Activated CD4-positive, alpha-beta T cell treated with anti-CD3 and anti-CD28 coated beads, Interleukin-2, amount 10 ng/mL, durations not matched to agents 7 days and 5 days (primary cell): ENCODE results near the gene FERMT2. TPM values are rescaled to one million over a fixed set of nuclear protein-coding genes. Genes with fewer than 3 reads are reported as not detected.

Experiments
- CTCF ChIA-PET: fragments of 350-600 bp; sonication (Branson Sonifier 250); formaldehyde crosslinking; loops from one replicate; lab custom pipeline; 2021; ENCODE audit warnings: antibody characterized with exemption; lab: Charles Lee
- POLR2A ChIA-PET: fragments of 350-600 bp; sonication (Branson Sonifier 250); formaldehyde crosslinking; loops from one replicate; lab custom pipeline; 2021; ENCODE audit warnings: antibody characterized with exemption; lab: Charles Lee
- DNase-seq: peaks from one replicate; pipeline ENCODE4 v3.0.0-alpha.2; 2020
- H3K27ac Mint-ChIP-seq: one replicate; pipeline ENCODE4 v1.8.0; 2021; ENCODE audit warnings: mild to moderate bottlenecking, moderate library complexity, mixed read lengths
- H3K27me3 Mint-ChIP-seq: one replicate; pipeline ENCODE4 v1.8.0; 2021; ENCODE audit warnings: mixed read lengths
- H3K36me3 Mint-ChIP-seq: one replicate; pipeline ENCODE4 v1.8.0; 2021; ENCODE audit warnings: low read depth, mixed read lengths
- H3K4me1 Mint-ChIP-seq: one replicate; pipeline ENCODE4 v1.8.0; 2021; ENCODE audit warnings: mixed read lengths
- H3K4me3 Mint-ChIP-seq: one replicate; pipeline ENCODE4 v1.8.0; 2021; ENCODE audit warnings: mild to moderate bottlenecking, moderate library complexity, mixed read lengths
- H3K9me3 Mint-ChIP-seq: one replicate; pipeline ENCODE4 v1.8.0; 2021; ENCODE audit warnings: mixed read lengths
- total RNA-seq, 2 experiments: library from RNA; stranded (reverse); gene quantifications; one replicate each; pipeline ENCODE4 v1.2.3, GENCODE V29; 2021

FERMT2 gene
- total RNA-seq, 2 experiments from 2014 or later: 0.25 to 0.40 TPM

- peaks cover under 1% of the 10 kb centered on the region for H3K4me1 Mint-ChIP-seq
- no peak overlapping the region for H3K4me3 Mint-ChIP-seq
- ChIA-PET POLR2A (no interaction called here), CTCF (no interaction called here)
- DNase-seq: no peak
- no peaks in the 10 kb centered on the region for H3K36me3 Mint-ChIP-seq
- H3K27me3 Mint-ChIP-seq: peaks cover 10% of the 10 kb centered on the region
- no peak overlapping the region for H3K27ac Mint-ChIP-seq
- no peaks in the 10 kb centered on the region for H3K9me3 Mint-ChIP-seq
These were observed 38.9 kb downstream of the FERMT2 start for GRCh38 chr14:52911904-52912303.

GRCh38 chr14:52910572-52910971 lies 40.3 kb downstream of the FERMT2 start:
- H3K36me3 Mint-ChIP-seq: no peaks in the 10 kb centered on the region
- H3K4me3 Mint-ChIP-seq: no peak overlapping the region
- H3K9me3 Mint-ChIP-seq: no peaks in the 10 kb centered on the region
- H3K4me1 Mint-ChIP-seq: no peaks in the 10 kb centered on the region
- no peak overlapping the region for H3K27ac Mint-ChIP-seq
- ChIA-PET POLR2A (no interaction called here), CTCF (no interaction called here)
- DNase-seq: no peak
- H3K27me3 Mint-ChIP-seq: peaks cover 13% of the 10 kb centered on the region

GRCh38 chr14:52907949-52908348 lies 42.9 kb downstream of the FERMT2 start:
- no peak for DNase-seq
- H3K4me1 Mint-ChIP-seq: no peaks in the 10 kb centered on the region
- CTCF ChIA-PET: no interaction called here
- H3K36me3 Mint-ChIP-seq: no peaks in the 10 kb centered on the region
- H3K4me3 Mint-ChIP-seq: no peak overlapping the region
- peaks cover 14% of the 10 kb centered on the region for H3K27me3 Mint-ChIP-seq
- POLR2A ChIA-PET: no interaction called here
- H3K9me3 Mint-ChIP-seq: no peaks in the 10 kb centered on the region
- no peak overlapping the region for H3K27ac Mint-ChIP-seq

GRCh38 chr14:52906141-52906601 lies 44.7 kb downstream of the FERMT2 start:
- no peak overlapping the region for H3K4me3 Mint-ChIP-seq
- no peaks in the 10 kb centered on the region for H3K36me3 Mint-ChIP-seq
- POLR2A ChIA-PET: no interaction called here
- no peaks in the 10 kb centered on the region for H3K9me3 Mint-ChIP-seq
- H3K27me3 Mint-ChIP-seq: peaks cover 16% of the 10 kb centered on the region
- no peak overlapping the region for H3K27ac Mint-ChIP-seq
- H3K4me1 Mint-ChIP-seq: no peaks in the 10 kb centered on the region
- no peak for DNase-seq
- CTCF ChIA-PET: interaction anchor here (0.7 kb wide), 1 partner anchor 1487 kb away, joined by 3 read pairs; no protein-coding TSS in a partner anchor

GRCh38 chr14:52902971-52903619 lies 47.8 kb downstream of the FERMT2 start:
- H3K27me3 Mint-ChIP-seq: peaks cover 10% of the 10 kb centered on the region
- POLR2A ChIA-PET: no interaction called here
- no peaks in the 10 kb centered on the region for H3K4me1 Mint-ChIP-seq
- no peaks in the 10 kb centered on the region for H3K9me3 Mint-ChIP-seq
- no peak overlapping the region for H3K27ac Mint-ChIP-seq
- DNase-seq: no peak
- H3K36me3 Mint-ChIP-seq: no peaks in the 10 kb centered on the region
- no peak overlapping the region for H3K4me3 Mint-ChIP-seq
- CTCF ChIA-PET: no interaction called here

- ChIA-PET CTCF (no interaction called here), POLR2A (no interaction called here)
- Mint-ChIP-seq H3K27ac (no peak overlapping the region), H3K36me3 (no peaks in the 10 kb centered on the region), H3K27me3 (peaks cover 10% of the 10 kb centered on the region), H3K4me1 (no peaks in the 10 kb centered on the region), H3K9me3 (no peaks in the 10 kb centered on the region), H3K4me3 (no peak overlapping the region)
- no peak for DNase-seq
These were observed 49.4 kb downstream of the FERMT2 start for GRCh38 chr14:52901357-52901980.

GRCh38 chr14:52900731-52901130 lies 50.1 kb downstream of the FERMT2 start:
- DNase-seq: no peak

GRCh38 chr14:52898496-52898895 lies 52.4 kb downstream of the FERMT2 start:
- POLR2A ChIA-PET: no interaction called here
- CTCF ChIA-PET: interaction anchor here (1.9 kb wide), 1 partner anchor 21 kb away, joined by 5 read pairs; no protein-coding TSS in a partner anchor

More at GRCh38 chr14:52900731-52901130, 50.1 kb downstream of the FERMT2 start:
- ChIA-PET POLR2A (no interaction called here), CTCF (no interaction called here)
- H3K27ac Mint-ChIP-seq: no peak overlapping the region
- H3K9me3 Mint-ChIP-seq: no peaks in the 10 kb centered on the region
- no peaks in the 10 kb centered on the region for H3K4me1 Mint-ChIP-seq
- H3K36me3 Mint-ChIP-seq: no peaks in the 10 kb centered on the region
- H3K27me3 Mint-ChIP-seq: peaks cover 8% of the 10 kb centered on the region
- no peak overlapping the region for H3K4me3 Mint-ChIP-seq

GRCh38 chr14:52895000-52895399 lies 55.9 kb downstream of the FERMT2 start:
- CTCF ChIA-PET: no interaction called here
- peaks cover 7% of the 10 kb centered on the region for H3K4me1 Mint-ChIP-seq

More at GRCh38 chr14:52898496-52898895, 52.4 kb downstream of the FERMT2 start:
- H3K4me1 Mint-ChIP-seq: peaks cover 7% of the 10 kb centered on the region
- DNase-seq: no peak
- no peak overlapping the region for H3K27ac Mint-ChIP-seq
- H3K27me3 Mint-ChIP-seq: peaks cover 5% of the 10 kb centered on the region
- no peaks in the 10 kb centered on the region for H3K9me3 Mint-ChIP-seq
- no peaks in the 10 kb centered on the region for H3K36me3 Mint-ChIP-seq
- H3K4me3 Mint-ChIP-seq: no peak overlapping the region

GRCh38 chr14:52891800-52892199 lies 59.0 kb downstream of the FERMT2 start:
- Mint-ChIP-seq H3K9me3 (no peaks in the 10 kb centered on the region), H3K36me3 (no peaks in the 10 kb centered on the region), H3K4me3 (no peak overlapping the region), H3K27ac (no peak overlapping the region), H3K4me1 (peaks cover 7% of the 10 kb centered on the region), H3K27me3 (no peaks in the 10 kb centered on the region)
- ChIA-PET CTCF (interaction anchor here (0.6 kb wide), 1 partner anchor 137 kb away, joined by 5 read pairs; no protein-coding TSS in a partner anchor), POLR2A (no interaction called here)
- DNase-seq: no peak

More at GRCh38 chr14:52895000-52895399, 55.9 kb downstream of the FERMT2 start:
- DNase-seq: no peak
- H3K27ac Mint-ChIP-seq: no peak overlapping the region
- no peaks in the 10 kb centered on the region for H3K27me3 Mint-ChIP-seq
- no peaks in the 10 kb centered on the region for H3K9me3 Mint-ChIP-seq
- no peaks in the 10 kb centered on the region for H3K36me3 Mint-ChIP-seq
- H3K4me3 Mint-ChIP-seq: no peak overlapping the region
- POLR2A ChIA-PET: no interaction called here

GRCh38 chr14:52888839-52889838 lies 61.7 kb downstream of the FERMT2 start:
- ChIA-PET CTCF (no interaction called here), POLR2A (interaction anchor here (0.6 kb wide), 1 partner anchor 436 kb away, joined by 5 read pairs; no protein-coding TSS in a partner anchor)
- no peak for DNase-seq
- no peak overlapping the region for H3K27ac Mint-ChIP-seq
- H3K36me3 Mint-ChIP-seq: no peaks in the 10 kb centered on the region
- H3K27me3 Mint-ChIP-seq: no peaks in the 10 kb centered on the region
- H3K4me1 Mint-ChIP-seq: no peaks in the 10 kb centered on the region
- no peaks in the 10 kb centered on the region for H3K9me3 Mint-ChIP-seq
- no peak overlapping the region for H3K4me3 Mint-ChIP-seq

GRCh38 chr14:52888159-52888558 lies 62.7 kb downstream of the FERMT2 start:
- ChIA-PET POLR2A (no interaction called here), CTCF (no interaction called here)
- H3K9me3 Mint-ChIP-seq: no peaks in the 10 kb centered on the region
- H3K4me1 Mint-ChIP-seq: no peaks in the 10 kb centered on the region
- no peak for DNase-seq
- no peaks in the 10 kb centered on the region for H3K36me3 Mint-ChIP-seq
- no peak overlapping the region for H3K4me3 Mint-ChIP-seq
- no peak overlapping the region for H3K27ac Mint-ChIP-seq
- H3K27me3 Mint-ChIP-seq: no peaks in the 10 kb centered on the region
